GM12872 (cell line): ENCODE results near the gene OR2H2.

Source experiments
- TF ChIP-seq, protein P1 (sequence below): IDR thresholded peaks from 3 replicates; pipeline ENCODE4 v1.5.1; 2011; ENCODE audit warnings: low read depth, mild to moderate bottlenecking, low read length, moderate library complexity; ENCODE audit not compliant: insufficient read depth

OR2H2 gene

DNA sequence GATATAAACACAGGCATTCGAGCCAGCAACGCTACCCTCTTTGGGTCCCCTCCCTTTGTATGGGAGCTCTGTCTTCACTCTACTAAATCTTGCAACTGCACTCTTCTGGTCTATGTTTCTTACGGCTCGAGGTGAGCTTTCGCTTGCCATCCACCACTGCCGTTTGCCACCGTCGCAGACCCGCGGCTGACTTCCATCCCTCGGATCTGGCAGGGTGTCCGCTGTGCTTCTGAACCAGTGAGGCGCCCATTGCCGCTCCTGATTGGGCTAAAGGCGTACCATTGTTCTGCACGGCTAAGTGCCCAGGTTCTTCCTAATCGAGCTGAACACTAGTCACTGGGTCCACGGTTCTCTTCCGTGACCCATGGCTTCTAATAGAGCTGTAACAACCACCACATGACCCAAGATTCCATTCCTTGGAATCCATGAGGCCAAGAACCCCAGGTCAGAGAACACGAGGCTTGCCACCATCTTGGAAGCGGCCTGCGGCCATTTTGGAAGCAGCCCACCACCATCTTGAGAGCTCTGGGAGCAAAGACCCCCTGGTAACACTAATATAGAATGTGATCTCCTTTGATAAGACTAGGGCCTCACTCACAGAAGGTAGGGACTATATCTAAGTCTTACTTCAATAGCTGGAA, 26.4 kb upstream of the OR2H2 start:
- TF ChIP-seq, protein P1, sequence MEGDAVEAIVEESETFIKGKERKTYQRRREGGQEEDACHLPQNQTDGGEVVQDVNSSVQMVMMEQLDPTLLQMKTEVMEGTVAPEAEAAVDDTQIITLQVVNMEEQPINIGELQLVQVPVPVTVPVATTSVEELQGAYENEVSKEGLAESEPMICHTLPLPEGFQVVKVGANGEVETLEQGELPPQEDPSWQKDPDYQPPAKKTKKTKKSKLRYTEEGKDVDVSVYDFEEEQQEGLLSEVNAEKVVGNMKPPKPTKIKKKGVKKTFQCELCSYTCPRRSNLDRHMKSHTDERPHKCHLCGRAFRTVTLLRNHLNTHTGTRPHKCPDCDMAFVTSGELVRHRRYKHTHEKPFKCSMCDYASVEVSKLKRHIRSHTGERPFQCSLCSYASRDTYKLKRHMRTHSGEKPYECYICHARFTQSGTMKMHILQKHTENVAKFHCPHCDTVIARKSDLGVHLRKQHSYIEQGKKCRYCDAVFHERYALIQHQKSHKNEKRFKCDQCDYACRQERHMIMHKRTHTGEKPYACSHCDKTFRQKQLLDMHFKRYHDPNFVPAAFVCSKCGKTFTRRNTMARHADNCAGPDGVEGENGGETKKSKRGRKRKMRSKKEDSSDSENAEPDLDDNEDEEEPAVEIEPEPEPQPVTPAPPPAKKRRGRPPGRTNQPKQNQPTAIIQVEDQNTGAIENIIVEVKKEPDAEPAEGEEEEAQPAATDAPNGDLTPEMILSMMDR = no peak

DNA sequence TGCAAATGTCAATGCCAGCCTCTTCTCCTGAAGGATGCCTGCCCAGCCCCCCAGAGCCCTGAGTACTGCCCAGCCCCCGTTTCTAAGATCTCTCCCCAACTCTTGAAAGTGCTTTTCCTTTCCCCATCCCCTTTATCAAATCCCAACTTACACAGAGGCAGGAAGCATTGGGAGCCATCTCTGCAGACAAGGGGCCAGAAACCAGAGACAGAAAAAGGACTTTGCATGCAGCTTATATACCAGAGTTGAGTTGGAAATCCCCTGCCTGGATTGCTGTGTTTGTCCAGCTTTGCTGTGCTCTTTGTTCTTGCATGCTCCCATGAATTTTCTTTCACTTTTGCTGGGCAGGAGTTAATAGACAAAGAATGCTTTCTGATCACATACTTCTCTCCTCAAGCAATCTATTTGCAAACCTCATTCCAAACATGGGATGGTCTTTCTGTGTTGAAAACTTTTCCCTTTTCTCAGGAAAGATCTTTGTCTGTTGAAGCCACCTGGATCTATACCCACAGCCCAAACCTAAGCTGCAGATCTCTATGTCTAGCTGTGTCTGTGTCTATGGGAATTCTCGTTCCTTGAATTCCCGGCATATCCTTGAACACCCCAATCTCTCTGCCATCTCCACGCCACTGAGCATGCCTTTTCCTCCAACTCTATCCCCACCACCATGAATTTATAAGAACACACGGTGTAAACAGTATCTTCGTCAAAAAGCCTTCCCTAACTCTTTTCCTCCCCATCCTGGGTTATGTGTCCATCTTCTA, 25.2 kb upstream of the OR2H2 start, which contains the start of gene UBD:
UBD (minus strand) TSS at position 209 of the 764 bp plus-strand sequence; CDS start at position 178, 31 bp downstream.
- TF ChIP-seq, protein P1 = no peak

DNA sequence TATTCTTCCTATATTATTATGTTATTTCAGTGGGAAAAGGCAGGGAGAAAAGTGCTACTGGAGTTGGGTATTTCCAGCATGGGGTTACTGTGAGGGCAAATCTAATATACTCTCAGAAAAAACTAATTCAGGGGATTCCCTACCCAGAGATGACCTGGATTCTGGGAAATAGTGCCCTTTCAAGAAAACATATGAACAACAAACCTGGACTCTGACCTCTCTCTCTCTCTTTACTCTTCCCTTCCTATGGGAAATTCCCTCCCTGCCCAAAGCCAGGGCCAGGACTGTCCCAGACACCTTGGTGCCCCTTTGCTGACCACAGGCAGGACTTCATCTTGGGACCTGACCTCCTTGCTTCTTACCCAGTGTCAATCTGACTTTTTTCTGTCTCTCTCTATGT, 23.8 kb upstream of the OR2H2 start:
- TF ChIP-seq, protein P1 = no peak

DNA sequence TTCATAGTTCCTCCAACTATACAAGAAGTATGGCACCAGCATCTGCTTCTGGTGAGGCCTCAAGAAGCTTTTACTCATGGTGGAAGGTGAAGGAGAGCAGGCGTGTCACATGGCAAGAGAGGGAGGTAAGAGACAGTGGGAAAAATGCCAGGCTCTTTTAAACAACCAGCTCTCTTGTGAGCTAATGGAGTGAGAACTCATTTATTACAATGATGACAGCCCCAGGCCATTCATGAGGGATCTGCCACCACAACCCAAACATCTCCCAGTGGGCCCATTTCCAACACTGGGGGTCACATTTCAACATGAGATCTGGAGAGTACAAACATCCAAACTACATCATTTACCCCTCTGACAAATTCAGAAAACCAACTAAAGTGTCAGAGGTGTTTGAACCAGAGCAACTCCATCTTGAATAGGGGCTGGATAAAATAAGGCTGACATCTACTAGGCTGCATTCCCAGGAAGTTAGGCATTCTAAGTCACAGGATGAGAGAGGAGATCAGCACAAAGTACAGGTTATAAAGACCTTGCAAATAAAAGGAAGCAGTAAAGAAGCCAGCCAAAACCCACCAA, 23.2 kb upstream of the OR2H2 start:
- TF ChIP-seq, protein P1 = no peak

DNA sequence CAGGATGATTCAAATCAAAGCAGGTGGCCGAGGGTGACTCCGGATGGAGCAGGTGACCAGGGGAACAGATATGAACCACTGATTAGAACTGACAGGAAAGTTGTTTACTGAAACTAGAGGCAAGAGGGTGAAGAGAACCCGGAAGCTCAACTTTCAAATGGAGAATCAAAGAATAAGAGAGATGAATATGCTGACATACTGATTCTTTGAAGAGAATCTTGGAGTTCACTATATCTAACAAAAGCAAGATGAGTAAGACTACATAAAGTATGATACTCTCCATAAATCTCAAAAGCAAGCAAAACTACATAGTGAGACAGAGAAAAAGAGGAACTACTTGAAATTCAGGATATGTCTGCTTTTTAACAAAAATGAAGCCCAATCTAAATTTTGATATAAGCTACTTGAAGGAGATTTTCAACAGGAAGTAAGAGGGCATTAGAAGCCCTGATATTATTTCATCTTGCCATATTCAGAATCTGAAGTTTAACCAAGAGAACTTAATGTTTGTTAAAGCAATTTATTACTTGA, 21.4 kb upstream of the OR2H2 start:
- TF ChIP-seq, protein P1 = no peak

DNA sequence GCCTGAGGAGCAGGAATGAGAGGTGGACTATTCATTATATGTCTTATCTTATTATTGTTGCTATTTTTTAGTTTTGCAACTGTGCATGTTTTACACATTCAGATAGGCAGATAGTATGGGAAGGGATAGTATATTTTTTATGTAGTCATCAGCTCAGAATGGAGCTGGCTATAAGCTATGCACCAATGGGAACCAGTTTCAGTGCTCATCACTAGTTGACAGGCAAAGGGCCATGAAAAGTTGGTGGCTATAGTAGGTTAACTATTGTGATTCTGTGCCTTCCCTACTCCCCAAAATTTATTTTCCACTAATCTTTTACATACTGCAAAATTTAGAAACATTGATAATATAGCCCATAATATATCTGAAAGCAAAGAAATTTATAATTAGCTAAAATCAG, 20.0 kb upstream of the OR2H2 start:
- TF ChIP-seq, protein P1 = no peak

DNA sequence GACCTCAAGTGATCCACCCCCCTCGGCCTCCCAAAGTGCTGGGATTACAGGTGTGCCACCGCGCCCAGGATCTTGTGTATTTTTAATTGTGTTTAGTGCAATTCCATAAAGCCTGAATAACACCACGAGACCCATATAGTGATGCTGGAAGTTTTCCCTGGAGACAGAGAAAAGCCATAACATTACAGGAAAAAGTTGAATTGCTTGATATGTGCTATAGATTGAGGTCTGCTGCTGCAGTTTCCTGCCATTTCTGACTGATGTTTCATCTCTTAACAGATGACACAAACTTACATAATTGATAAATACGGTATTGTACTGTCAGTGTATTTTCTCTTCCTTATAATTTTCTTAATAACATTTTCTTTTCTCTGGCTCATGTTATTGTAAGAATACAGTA, 18.1 kb upstream of the OR2H2 start:
- TF ChIP-seq, protein P1 = no peak
